ENCODE measurements around the gene ELP5. TPM values are rescaled to one million over a fixed set of nuclear protein-coding genes. Genes with fewer than 3 reads are reported as not detected.
A peak's percentile ranks its signal among the peaks of the same experiment; 100 is the strongest.

The ELP5 gene
- total RNA-seq, 1 experiment from 2014 or later = 49.6 TPM

GRCh38 chr17:7241090-7241733 lies 10.8 kb upstream of the ELP5 start:
- H3K4me3 Mint-ChIP-seq = peak overlapping the region; percentile 95 to 97
- Histone ChIP-seq H4K8ac (replicated peaks; ENCODE audit: insufficient read length, low read depth, low read length) (no peak overlapping the region), H3K23me2 (ENCODE audit: insufficient read length, low read depth, low read length, poor library complexity, severe bottlenecking) (peaks cover 4% of the 10 kb centered on the region), H3K14ac (ENCODE audit: insufficient read depth, low read length) (peak overlapping the region; percentile 24; the same call in 1 of the 2 replicates), H3T11ph (ENCODE audit: low read length) (peak overlapping the region; percentile 68), H2AK5ac (ENCODE audit: insufficient read length, low read length) (no peak overlapping the region), H3K9me3 (ENCODE audit: control insufficient read depth, low read depth, low read length) (no peaks in the 10 kb centered on the region), H3K27ac (ENCODE audit: insufficient read length, low read depth, low read length) (peak overlapping the region; percentile 80), H4K5ac (ENCODE audit: insufficient read length, low read depth, low read length) (no peak overlapping the region), H2BK15ac (ENCODE audit: low read depth, low read length) (no peak overlapping the region), H4K20me1 (ENCODE audit: control insufficient read depth, insufficient read depth, insufficient read length) (no peaks in the 10 kb centered on the region), H3K4ac (ENCODE audit: low read depth, low read length) (peak overlapping the region; percentile 34; the same call in 1 of the 2 replicates), H3K4me1 (ENCODE audit: insufficient read depth, low read length) (no peaks in the 10 kb centered on the region), H3K9ac (ENCODE audit: extremely low read depth, insufficient read length, low read length) (peak overlapping the region; percentile 93), H3K23ac (ENCODE audit: insufficient read length, low read depth, low read length) (no peak overlapping the region), H2BK12ac (ENCODE audit: insufficient read length, low read depth, low read length) (peak overlapping the region; percentile 52), H3K79me2 (ENCODE audit: insufficient read depth, low read length) (peaks cover 8% of the 10 kb centered on the region; the same call in 1 of the 2 replicates), H2AFZ (ENCODE audit: low read length) (no peak overlapping the region), H3K4me2 (ENCODE audit: insufficient read depth, insufficient read length, low read length) (peak overlapping the region; percentile 98), H2BK20ac (ENCODE audit: low read depth, low read length, poor library complexity, severe bottlenecking) (no peak overlapping the region), H3K27me3 (ENCODE audit: insufficient read depth, low read length) (no peaks in the 10 kb centered on the region), H2BK120ac (ENCODE audit: low read depth, low read length, poor library complexity, severe bottlenecking) (no peak overlapping the region), H3K18ac (ENCODE audit: insufficient read length, low read depth, low read length) (peak overlapping the region; percentile 5), H3K56ac (ENCODE audit: insufficient read length, low read depth, low read length) (no peak overlapping the region), H4K91ac (ENCODE audit: insufficient read length, low read depth, low read length) (peak overlapping the region; percentile 20), H2BK5ac (ENCODE audit: insufficient read length, low read length) (no peak overlapping the region), H3K79me1 (ENCODE audit: insufficient read depth, low read depth, low read length, poor library complexity, severe bottlenecking) (peaks cover 9% of the 10 kb centered on the region)
- H3K36me3 Mint-ChIP-seq (ENCODE audit: insufficient read depth in 1 of 3, low read depth in 3 of 3) = peaks cover 30 to 56% (median 52%) of the 10 kb centered on the region in 3 experiments
- peaks cover 36 to 38% of the 10 kb centered on the region in 2 experiments for H3K4me1 Mint-ChIP-seq
- H3K27me3 Mint-ChIP-seq (ENCODE audit: low read depth) = no peaks in the 10 kb centered on the region; the same call in 1 of the 2 replicates
- H3K9me3 Mint-ChIP-seq = peaks cover 0 to 2% of the 10 kb centered on the region in 2 experiments; a peak in 2 of 5 replicates
- H3K27ac Mint-ChIP-seq = peak overlapping the region; percentile 96 to 99 (median 98)
- no peak for DNase-seq
- no peak for TF ChIP-seq CTCF (conservative IDR thresholded peaks at IDR 0.05)
- no CpG with 5 or more reads among the region's 9 CpGs for WGBS (ENCODE audit: extremely low coverage, insufficient read length, low lambda C conversion rate)
